GM19025 (cell line): ENCODE results near the gene SPINDOC.
A peak's percentile ranks its signal among the peaks of the same experiment; 100 is the strongest.
"Not testable (repeated sequence)": the region's sequence is repeated elsewhere in the genome, so short reads cannot be mapped to it uniquely, and the experiment has no call there.

Source experiments
- ATAC-seq: cut with Tn5 transposase; IDR thresholded peaks from one replicate; pipeline ENCODE4 v1.9.1; 2021; ENCODE audit warnings: mild to moderate bottlenecking, low read depth, moderate library complexity; ENCODE audit not compliant: unreplicated experiment

The SPINDOC gene

DNA sequence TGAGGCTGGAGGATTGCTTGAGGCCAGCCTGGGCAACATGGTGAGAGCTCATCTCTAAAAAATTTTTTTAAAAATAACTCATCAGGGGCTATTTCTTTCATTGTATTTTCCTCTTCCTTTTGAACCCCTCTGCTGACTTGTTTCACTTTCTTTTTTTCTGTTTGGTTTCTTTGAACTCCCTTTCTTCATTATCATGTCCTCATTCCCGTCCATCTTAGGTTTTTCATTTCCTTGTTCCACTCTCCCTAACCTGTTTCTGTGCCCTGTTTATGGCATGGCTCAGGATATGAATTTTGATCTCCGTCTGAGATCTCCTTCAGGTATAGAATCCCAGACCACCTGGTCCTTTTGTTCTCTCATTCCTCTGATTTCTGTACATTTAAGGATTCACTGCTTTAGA is 38.1 kb downstream of the SPINDOC start:
- no peak for ATAC-seq

GRCh38 chr11:63853476-63853875 is 40.2 kb downstream of the SPINDOC start:
- no peak for ATAC-seq

DNA sequence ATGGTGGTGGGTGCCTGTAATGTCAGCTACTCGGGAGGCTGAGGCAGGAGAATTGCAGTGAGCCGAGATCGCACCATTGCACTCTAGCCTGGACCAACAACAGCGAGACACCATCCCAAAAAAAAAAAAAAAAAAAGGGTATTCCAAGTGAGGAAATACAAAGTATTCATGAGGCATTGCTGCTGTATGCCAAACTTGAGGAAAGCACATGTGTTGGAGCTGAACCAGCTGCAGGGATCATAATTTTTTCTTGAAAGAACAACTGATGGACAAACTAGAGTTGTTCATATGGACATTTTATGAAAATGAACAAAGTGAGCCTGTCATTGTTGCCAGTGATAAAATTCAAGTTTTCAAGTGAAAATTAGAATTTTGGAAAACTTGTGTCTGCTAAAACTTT is 41.4 kb downstream of the SPINDOC start:
- no peak for ATAC-seq

GRCh38 chr11:63855975-63856374 is 42.7 kb downstream of the SPINDOC start:
- ATAC-seq: no peak

GRCh38 chr11:63858628-63859550 is 45.6 kb downstream of the SPINDOC start:
- ATAC-seq: no peak

- ATAC-seq: no peak
These were observed 49.7 kb downstream of the SPINDOC start for GRCh38 chr11:63862923-63863322.

DNA sequence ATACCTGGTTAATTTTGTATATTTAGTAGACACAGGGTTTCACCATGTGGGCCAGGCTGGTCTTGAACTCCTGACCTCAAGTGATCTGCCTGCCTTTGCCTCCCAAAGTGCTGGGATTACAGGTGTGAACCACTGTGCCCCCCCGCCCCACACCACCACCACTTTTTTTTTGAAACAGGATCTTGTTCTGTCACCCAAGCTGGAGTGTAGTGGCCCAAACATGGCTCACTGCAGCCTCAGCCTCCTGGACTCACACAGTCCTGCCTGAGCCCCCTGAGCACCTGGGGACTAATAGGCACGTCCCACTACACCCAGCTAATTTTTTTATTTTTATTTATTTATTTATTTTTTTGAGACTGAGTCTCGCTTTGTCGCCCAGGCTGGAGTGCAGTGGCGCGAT is 50.4 kb downstream of the SPINDOC start:
- not testable (repeated sequence) for ATAC-seq

GRCh38 chr11:63866211-63866610 is 53.0 kb downstream of the SPINDOC start:
- ATAC-seq: peak; percentile 68

GRCh38 chr11:63867511-63867910 is 54.3 kb downstream of the SPINDOC start:
- no peak for ATAC-seq

DNA sequence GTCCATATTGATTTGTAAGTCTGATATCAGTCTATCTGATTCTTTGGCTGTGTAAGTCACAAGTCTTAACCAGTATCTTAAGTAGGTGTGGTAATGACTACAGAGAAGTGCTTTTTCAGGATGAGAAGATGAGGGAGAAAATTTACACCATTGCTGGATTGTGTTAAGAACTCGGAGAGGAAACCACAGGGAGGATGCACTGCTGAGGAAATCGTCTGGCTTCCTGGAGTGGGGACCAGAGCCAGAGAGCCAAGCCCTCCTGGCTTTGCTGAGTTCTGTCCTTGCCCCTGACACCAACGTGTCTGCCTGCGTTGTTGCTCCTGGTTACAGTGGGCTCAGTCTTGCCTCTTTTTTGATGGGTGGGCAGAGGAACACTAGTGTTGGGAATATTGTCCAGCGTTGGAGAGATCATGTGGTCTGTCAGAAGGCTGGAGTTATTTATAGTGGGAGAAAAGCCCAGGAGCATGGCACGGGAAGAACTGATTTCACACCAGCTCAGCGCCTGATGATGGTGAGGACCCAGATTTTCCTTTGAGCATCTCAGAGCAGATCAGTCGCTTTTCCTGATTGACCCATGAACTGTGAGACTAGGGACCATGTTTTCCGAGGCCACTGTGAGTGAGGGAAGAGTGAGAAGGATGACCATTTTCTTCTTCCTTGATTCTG is 55.3 kb downstream of the SPINDOC start:
- ATAC-seq: no peak

DNA sequence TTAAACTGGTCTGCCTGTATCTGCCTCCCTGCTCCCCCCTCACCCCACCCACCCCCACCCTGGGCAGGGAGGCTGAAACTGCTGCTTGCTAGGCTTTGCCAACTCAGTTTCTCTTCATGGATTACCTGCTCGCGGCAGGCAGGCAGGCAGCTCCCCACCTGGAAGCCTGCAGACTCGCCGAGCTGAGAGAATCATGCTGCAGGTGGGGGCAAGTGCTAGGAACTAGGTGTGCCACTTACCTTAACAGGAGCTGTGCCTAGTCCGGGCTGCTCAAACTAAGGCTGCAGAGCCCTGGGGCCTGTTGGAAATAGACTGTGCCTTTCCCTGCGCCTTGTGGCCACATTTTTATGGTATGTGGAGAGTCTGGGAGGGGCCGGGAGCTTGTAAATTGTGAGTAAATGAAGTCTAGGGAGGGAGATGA is 55.9 kb downstream of the SPINDOC start:
- ATAC-seq: no peak

DNA sequence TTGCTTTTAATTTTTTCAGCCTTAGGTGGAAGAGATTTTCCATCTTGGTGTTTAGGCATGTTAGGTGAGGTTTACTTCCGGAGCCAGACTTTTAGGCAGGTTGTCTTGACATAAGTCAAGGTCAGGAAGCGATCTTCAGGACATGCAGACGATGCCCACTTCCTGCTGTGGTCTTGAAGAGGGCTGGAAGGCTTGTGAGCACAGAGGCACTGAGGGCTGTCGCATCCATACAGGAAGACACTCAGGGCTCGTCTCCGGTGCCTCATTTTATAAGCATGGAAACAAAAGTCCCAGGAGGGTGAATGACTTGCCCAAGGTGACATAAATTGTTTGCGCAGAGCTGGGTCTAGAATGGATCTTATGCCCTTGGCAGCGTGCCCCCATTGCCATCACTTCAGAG is 56.4 kb downstream of the SPINDOC start:
- ATAC-seq: no peak

GRCh38 chr11:63870351-63871140 is 57.3 kb downstream of the SPINDOC start:
- ATAC-seq: no peak

- peak; percentile 84 for ATAC-seq
These were observed 58.9 kb downstream of the SPINDOC start for GRCh38 chr11:63871962-63872799.

- ATAC-seq: no peak
These were observed 59.5 kb downstream of the SPINDOC start for GRCh38 chr11:63872800-63873197.

GRCh38 chr11:63873311-63873710 is 60.1 kb downstream of the SPINDOC start:
- ATAC-seq: no peak

GRCh38 chr11:63874511-63874910 is 61.3 kb downstream of the SPINDOC start:
- no peak for ATAC-seq

DNA sequence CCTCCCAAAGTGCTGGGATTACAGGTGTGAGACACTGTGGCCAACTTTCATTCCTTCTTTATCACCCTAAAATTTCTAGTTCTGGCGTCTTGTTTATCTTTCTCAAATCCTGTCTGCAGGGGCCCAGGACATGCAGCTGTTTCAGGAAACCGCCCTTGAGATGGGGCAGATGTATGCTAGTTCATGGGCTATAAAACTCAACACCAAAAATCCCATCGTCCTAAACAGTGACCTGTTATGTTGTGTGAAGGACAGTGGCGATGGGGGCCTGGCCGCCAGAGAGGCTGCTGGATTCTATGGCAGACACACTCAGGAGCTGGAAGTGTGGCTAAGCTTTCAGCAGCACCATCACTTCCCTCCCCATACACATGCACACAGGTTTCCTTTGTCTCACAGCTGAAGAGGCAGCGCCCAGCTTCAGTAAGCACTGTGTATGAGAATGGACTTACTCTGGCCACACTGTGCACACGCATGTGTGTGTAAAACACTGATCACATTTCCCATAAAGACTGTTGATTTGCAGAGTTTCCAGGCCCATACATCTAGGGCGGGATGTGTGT is 62.3 kb downstream of the SPINDOC start:
- no peak for ATAC-seq

- ATAC-seq: no peak
These were observed 63.4 kb downstream of the SPINDOC start for GRCh38 chr11:63876616-63877015.
